ENCODE measurements around the gene TAT. TPM values are rescaled to one million over a fixed set of nuclear protein-coding genes. Genes with fewer than 3 reads are reported as not detected.
A peak's percentile ranks its signal among the peaks of the same experiment; 100 is the strongest.
"Not testable (repeated sequence)": the region's sequence is repeated elsewhere in the genome, so short reads cannot be mapped to it uniquely, and the experiment has no call there.

The TAT gene
- under 1 TPM; 0.10 to 0.54 (median 0.26) TPM for polyA plus RNA-seq
- long read RNA-seq, donor 1: 0 reads
- long read RNA-seq, donor 2: 0 reads
- long read RNA-seq, donor 3: 0 reads
- long read RNA-seq, donor 4: 0 reads
- long read RNA-seq, donor 5: 0 reads
- long read RNA-seq, donor 6: 0 reads
- long read RNA-seq, donor 7: 0 reads
- long read RNA-seq, donor 8: 0 reads
- long read RNA-seq, donor 9: 0 reads
- long read RNA-seq, donor 10: 0 reads

DNA sequence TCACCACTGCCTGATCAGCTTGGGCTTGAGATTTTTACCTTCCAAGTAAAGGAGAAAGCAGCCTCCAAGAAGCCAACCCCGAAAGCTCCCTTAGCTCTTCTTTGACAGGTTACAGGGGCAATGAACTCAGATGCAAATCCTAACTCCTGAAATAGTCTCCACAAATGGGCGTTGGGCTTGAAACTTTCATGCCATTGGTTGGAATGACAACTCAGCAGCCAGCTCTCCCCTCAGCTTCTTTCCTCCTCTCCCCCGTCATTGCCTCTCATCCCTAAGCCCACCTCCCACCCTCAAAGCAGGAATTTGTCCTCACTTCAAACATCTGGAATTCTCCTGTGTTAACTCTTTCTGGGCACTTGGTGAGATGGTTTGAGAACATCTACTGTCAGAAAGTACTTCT, at the start of gene TAT:
Gene TAT, minus strand, starts transcription at position 122 of the 400 bp plus-strand sequence. CDS start 677 bp downstream, outside the sequence.
- WGBS, 3 donors: 29 to 37% (median 33%) methylated on average over 3 of the region's 3 CpGs
- Histone ChIP-seq H3K4me1 (ENCODE audit: control insufficient read depth in 3 of 3, insufficient read depth in 2 of 3, low read depth in 1 of 3, low read length in 2 of 3) (peaks cover 0 to 11% (median under 1%) of the 10 kb centered on the region in 3 donors), H3K27me3 (ENCODE audit: control insufficient read depth in 3 of 3, insufficient read depth in 3 of 3, low read length in 3 of 3) (peaks cover 0 to 7% (median 5%) of the 10 kb centered on the region in 3 donors), H3K27ac (ENCODE audit: low read depth in 1 of 3, low read length in 2 of 3) (no peak within 1 kb of the TSS), H3K4me3 (ENCODE audit: low read depth in 1 of 3, low read length in 3 of 3) (no peak within 1 kb of the TSS), H3K9me3 (ENCODE audit: control insufficient read depth in 2 of 2, insufficient read depth in 1 of 2, low read depth in 1 of 2, low read length in 1 of 2) (no peaks in the 10 kb centered on the region), H3K36me3 (ENCODE audit: control insufficient read depth in 3 of 3, insufficient read depth in 2 of 3, low read depth in 1 of 3, low read length in 3 of 3) (no peaks in the 10 kb centered on the region)
- DNase-seq (no peak), FAIRE-seq (no peak)

DNA sequence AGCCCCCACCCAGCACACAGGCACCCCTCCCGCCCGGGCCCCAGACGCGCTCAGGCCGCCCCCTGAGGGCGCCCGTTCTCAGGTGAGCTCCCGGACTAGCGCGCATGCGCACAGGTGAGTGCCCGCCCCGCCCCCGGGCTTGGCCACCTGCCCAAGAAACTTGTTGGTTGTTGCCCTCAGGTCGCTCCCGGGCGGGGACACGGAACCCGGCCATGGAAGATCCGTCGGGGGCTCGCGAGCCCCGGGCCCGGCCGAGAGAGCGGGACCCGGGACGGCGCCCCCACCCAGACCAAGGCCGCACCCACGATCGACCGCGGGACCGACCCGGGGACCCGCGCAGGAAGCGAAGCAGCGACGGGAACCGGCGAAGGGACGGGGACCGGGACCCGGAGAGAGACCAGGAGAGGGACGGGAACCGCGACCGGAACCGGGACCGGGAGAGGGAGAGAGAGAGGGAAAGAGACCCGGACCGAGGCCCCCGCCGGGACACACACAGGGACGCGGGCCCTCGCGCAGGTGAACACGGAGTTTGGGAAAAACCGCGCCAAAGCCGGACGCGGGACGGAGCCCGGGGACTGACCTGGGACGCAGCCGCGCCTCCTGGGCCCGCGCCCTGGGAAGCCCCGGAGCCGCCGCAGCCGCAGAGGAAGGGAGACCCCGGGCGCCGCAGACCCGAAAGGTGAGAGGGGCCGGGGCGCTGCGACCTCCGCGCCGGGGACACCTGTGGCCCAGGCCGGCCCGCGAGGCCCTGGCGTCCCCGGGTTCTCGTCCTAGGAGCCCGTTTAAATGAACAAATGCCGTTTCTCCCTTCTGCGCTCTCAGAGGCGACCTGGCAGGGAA, 49.3 kb upstream of the TAT start, which contains the start of gene MARVELD3:
Gene MARVELD3, plus strand, starts transcription at position 167 of the 840 bp plus-strand sequence. Its CDS starts 46 bp downstream, at position 213.
- Histone ChIP-seq H3K36me3 (ENCODE audit: control insufficient read depth in 3 of 3, insufficient read depth in 2 of 3, low read depth in 1 of 3, low read length in 3 of 3) (peaks cover 0 to 29% (median 2%) of the 10 kb centered on the region in 3 donors), H3K4me3 (ENCODE audit: low read depth in 1 of 3, low read length in 3 of 3) (peak within 1 kb of the TSS; percentile 56 to 94 (median 84)), H3K9me3 (ENCODE audit: control insufficient read depth in 2 of 2, insufficient read depth in 1 of 2, low read depth in 1 of 2, low read length in 1 of 2) (no peaks in the 10 kb centered on the region), H3K27ac (ENCODE audit: low read depth in 1 of 3, low read length in 2 of 3) (peak within 1 kb of the TSS; percentile 83 to 97 (median 95)), H3K4me1 (ENCODE audit: control insufficient read depth in 3 of 3, insufficient read depth in 2 of 3, low read depth in 1 of 3, low read length in 2 of 3) (peaks cover 2 to 13% (median 5%) of the 10 kb centered on the region in 3 donors), H3K27me3 (ENCODE audit: control insufficient read depth in 3 of 3, insufficient read depth in 3 of 3, low read length in 3 of 3) (peaks cover 0 to 5% (median 5%) of the 10 kb centered on the region in 3 donors)
- 1 to 3% (median 2%) methylated on average over 63 to 98 of the region's 98 CpGs for WGBS, 3 donors
- DNase-seq (peak; percentile 89 to 97), FAIRE-seq (no peak)

- H3K4me1 ChIP-seq (ENCODE audit: control insufficient read depth in 3 of 3, insufficient read depth in 2 of 3, low read depth in 1 of 3, low read length in 2 of 3): peaks cover 2 to 13% (median 5%) of the 10 kb centered on the region in 3 donors
- H3K9me3 ChIP-seq (ENCODE audit: control insufficient read depth in 2 of 2, insufficient read depth in 1 of 2, low read depth in 1 of 2, low read length in 1 of 2): no peaks in the 10 kb centered on the region
- H3K27me3 ChIP-seq (ENCODE audit: control insufficient read depth in 3 of 3, insufficient read depth in 3 of 3, low read length in 3 of 3): peaks cover 0 to 5% (median 5%) of the 10 kb centered on the region in 3 donors
- H3K4me3 ChIP-seq (ENCODE audit: low read depth in 1 of 3, low read length in 3 of 3): peak overlapping the region in 2 of 3 donors; percentile 84 to 94
- no peak for FAIRE-seq
- no peak for DNase-seq
- peaks cover 0 to 25% (median 0%) of the 10 kb centered on the region in 3 donors for H3K36me3 ChIP-seq (ENCODE audit: control insufficient read depth in 3 of 3, insufficient read depth in 2 of 3, low read depth in 1 of 3, low read length in 3 of 3)
- H3K27ac ChIP-seq (ENCODE audit: low read depth in 1 of 3, low read length in 2 of 3): no peak overlapping the region
- 91 to 92% (median 92%) methylated on average over 6 to 7 of the region's 7 CpGs for WGBS, 3 donors
Measured at GRCh38 chr16:71625113-71625850, 48.4 kb upstream of the TAT start.

DNA sequence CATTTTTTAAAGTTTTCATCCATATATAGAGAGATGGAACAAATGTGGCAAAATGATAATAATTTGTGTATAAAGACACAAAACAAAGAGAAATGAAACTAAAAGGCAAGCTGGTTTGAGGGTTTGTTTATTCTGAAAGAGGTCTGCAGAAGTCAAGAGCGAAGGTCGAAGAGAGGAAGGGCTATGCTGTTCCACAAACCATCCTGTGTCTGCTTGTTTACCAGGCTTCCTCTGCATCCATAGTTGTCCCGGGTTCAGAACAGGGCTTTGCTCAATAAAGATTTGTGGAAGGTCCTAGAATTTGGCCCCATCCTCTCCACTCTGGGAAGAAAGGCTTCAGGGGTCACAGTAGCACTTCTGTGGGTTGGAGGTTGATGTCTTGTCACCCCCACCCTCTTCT, 46.7 kb upstream of the TAT start:
- 26 to 44% (median 37%) methylated on average over 3 of the region's 3 CpGs for WGBS, 3 donors
- no peak overlapping the region for H3K27ac ChIP-seq (ENCODE audit: low read depth in 1 of 3, low read length in 2 of 3)
- H3K4me1 ChIP-seq (ENCODE audit: control insufficient read depth in 3 of 3, insufficient read depth in 2 of 3, low read depth in 1 of 3, low read length in 2 of 3): peaks cover under 1 to 7% (median 5%) of the 10 kb centered on the region in 3 donors
- FAIRE-seq: no peak
- H3K36me3 ChIP-seq (ENCODE audit: control insufficient read depth in 3 of 3, insufficient read depth in 2 of 3, low read depth in 1 of 3, low read length in 3 of 3): peaks cover 0 to 9% (median 0%) of the 10 kb centered on the region in 3 donors
- no peak for DNase-seq
- H3K4me3 ChIP-seq (ENCODE audit: low read depth in 1 of 3, low read length in 3 of 3): no peak overlapping the region
- no peaks in the 10 kb centered on the region for H3K9me3 ChIP-seq (ENCODE audit: control insufficient read depth in 2 of 2, insufficient read depth in 1 of 2, low read depth in 1 of 2, low read length in 1 of 2)
- H3K27me3 ChIP-seq (ENCODE audit: control insufficient read depth in 3 of 3, insufficient read depth in 3 of 3, low read length in 3 of 3): peaks cover 0 to 5% (median 5%) of the 10 kb centered on the region in 3 donors

GRCh38 chr16:71622088-71622487, 45.2 kb upstream of the TAT start:
- Histone ChIP-seq H3K9me3 (ENCODE audit: control insufficient read depth in 2 of 2, insufficient read depth in 1 of 2, low read depth in 1 of 2, low read length in 1 of 2) (no peaks in the 10 kb centered on the region), H3K27ac (ENCODE audit: low read depth in 1 of 3, low read length in 2 of 3) (no peak overlapping the region), H3K4me1 (ENCODE audit: control insufficient read depth in 3 of 3, insufficient read depth in 2 of 3, low read depth in 1 of 3, low read length in 2 of 3) (peaks cover 0 to 5% (median 3%) of the 10 kb centered on the region in 3 donors), H3K36me3 (ENCODE audit: control insufficient read depth in 3 of 3, insufficient read depth in 2 of 3, low read depth in 1 of 3, low read length in 3 of 3) (no peaks in the 10 kb centered on the region), H3K4me3 (ENCODE audit: low read depth in 1 of 3, low read length in 3 of 3) (no peak overlapping the region), H3K27me3 (ENCODE audit: control insufficient read depth in 3 of 3, insufficient read depth in 3 of 3, low read length in 3 of 3) (peaks cover 0 to 6% (median 5%) of the 10 kb centered on the region in 3 donors)
- DNase-seq: no peak
- FAIRE-seq: no peak

DNA sequence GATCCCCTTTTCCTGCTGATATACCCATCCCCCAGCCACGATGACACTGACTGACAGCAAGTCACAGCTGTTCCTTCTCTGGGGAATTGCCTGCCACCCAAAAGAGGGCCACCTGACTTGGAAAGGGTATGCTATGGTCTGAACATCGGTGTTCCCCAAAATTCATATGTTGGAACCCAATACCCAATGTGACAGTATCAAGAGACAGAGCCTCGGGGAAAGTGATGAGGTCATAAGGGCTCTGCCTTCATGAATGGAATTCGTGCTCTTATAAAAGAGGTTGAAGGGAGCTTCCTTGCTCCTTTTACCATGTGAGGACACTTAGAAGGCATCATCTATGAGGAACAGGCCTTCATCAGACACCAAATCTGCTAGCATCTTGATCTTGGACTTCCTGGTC, 41.5 kb upstream of the TAT start:
- no peak overlapping the region for H3K27ac ChIP-seq (ENCODE audit: low read depth in 1 of 3, low read length in 2 of 3)
- 74 to 88% (median 82%) methylated on average over 4 of the region's 4 CpGs for WGBS, 3 donors
- H3K36me3 ChIP-seq (ENCODE audit: control insufficient read depth in 3 of 3, insufficient read depth in 2 of 3, low read depth in 1 of 3, low read length in 3 of 3): no peaks in the 10 kb centered on the region
- no peak overlapping the region for H3K4me3 ChIP-seq (ENCODE audit: low read depth in 1 of 3, low read length in 3 of 3)
- DNase-seq (no peak), FAIRE-seq (no peak)
- no peaks in the 10 kb centered on the region for H3K9me3 ChIP-seq (ENCODE audit: control insufficient read depth in 2 of 2, insufficient read depth in 1 of 2, low read depth in 1 of 2, low read length in 1 of 2)
- peaks cover 0 to 5% (median 0%) of the 10 kb centered on the region in 3 donors for H3K27me3 ChIP-seq (ENCODE audit: control insufficient read depth in 3 of 3, insufficient read depth in 3 of 3, low read length in 3 of 3)
- H3K4me1 ChIP-seq (ENCODE audit: control insufficient read depth in 3 of 3, insufficient read depth in 2 of 3, low read depth in 1 of 3, low read length in 2 of 3): no peaks in the 10 kb centered on the region

DNA sequence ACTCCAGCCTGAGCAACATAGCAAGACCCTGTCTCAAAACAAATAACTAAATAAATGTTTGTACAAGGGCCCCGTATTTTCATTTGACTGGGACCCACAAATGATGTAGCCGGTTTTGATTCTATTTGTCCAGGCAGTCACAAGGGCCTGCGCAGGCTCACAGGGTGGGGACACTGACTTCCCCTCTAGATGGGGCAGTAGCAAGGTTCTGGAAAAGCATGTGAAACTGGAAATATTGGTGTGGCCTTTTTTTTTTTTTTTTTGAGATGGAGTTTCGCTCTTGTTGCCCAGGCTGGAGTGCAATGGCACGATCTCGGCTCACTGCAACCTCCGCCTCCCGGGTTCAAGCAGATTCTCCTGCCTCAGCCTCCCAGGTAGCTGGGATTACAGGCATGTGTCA, 38.1 kb upstream of the TAT start:
- H3K4me3 ChIP-seq (ENCODE audit: low read depth in 1 of 3, low read length in 3 of 3); H3K27me3 ChIP-seq (ENCODE audit: control insufficient read depth in 3 of 3, insufficient read depth in 3 of 3, low read length in 3 of 3); DNase-seq; H3K9me3 ChIP-seq (ENCODE audit: control insufficient read depth in 2 of 2, insufficient read depth in 1 of 2, low read depth in 1 of 2, low read length in 1 of 2); FAIRE-seq; H3K36me3 ChIP-seq (ENCODE audit: control insufficient read depth in 3 of 3, insufficient read depth in 2 of 3, low read depth in 1 of 3, low read length in 3 of 3); H3K27ac ChIP-seq (ENCODE audit: low read depth in 1 of 3, low read length in 2 of 3); H3K4me1 ChIP-seq (ENCODE audit: control insufficient read depth in 3 of 3, insufficient read depth in 2 of 3, low read depth in 1 of 3, low read length in 2 of 3): not testable (repeated sequence)
- whole genome bisulfite sequencing, 3 donors: 89 to 93% (median 89%) methylated on average over 6 to 8 of the region's 8 CpGs

Data from small intestine (tissue), 16 donors.